Stimulated activated effector memory CD8-positive, alpha-beta T cell treated with anti-CD3 and anti-CD28 coated beads, Interleukin-12 subunit alpha, Interleukin-12 subunit beta, amount 100 ng/mL, for 72 hours (primary cell): ENCODE data around the gene RPS16.
"Not testable (repeated sequence)": the region's sequence is repeated elsewhere in the genome, so short reads cannot be mapped to it uniquely, and the experiment has no call there.

Source experiments
- ATAC-seq: fragments of 150-1000 bp; cut with Tn5 transposase; 2 replicates; pipeline ENCODE4 v1.10.0; 2021
- DNase-seq, 2 donors: peaks; one replicate each; pipeline ENCODE4 v3.0.0; 2021 to 2022; ENCODE audit warnings: low spot score in 2 of 2
- H3K27ac Mint-ChIP-seq: one replicate; pipeline ENCODE4 v1.8.0; 2022; ENCODE audit warnings: mild to moderate bottlenecking, mixed read lengths
- H3K36me3 Mint-ChIP-seq: one replicate; pipeline ENCODE4 v1.8.0; 2022; ENCODE audit warnings: mild to moderate bottlenecking, mixed read lengths
- H3K4me1 Mint-ChIP-seq: one replicate; pipeline ENCODE4 v1.8.0; 2022; ENCODE audit warnings: mixed read lengths
- H3K4me3 Mint-ChIP-seq: one replicate; pipeline ENCODE4 v1.8.0; 2022; ENCODE audit warnings: mild to moderate bottlenecking, mixed read lengths
- H3K9me3 Mint-ChIP-seq: one replicate; pipeline ENCODE4 v1.8.0; 2022; ENCODE audit warnings: mixed read lengths

RPS16 gene

DNA sequence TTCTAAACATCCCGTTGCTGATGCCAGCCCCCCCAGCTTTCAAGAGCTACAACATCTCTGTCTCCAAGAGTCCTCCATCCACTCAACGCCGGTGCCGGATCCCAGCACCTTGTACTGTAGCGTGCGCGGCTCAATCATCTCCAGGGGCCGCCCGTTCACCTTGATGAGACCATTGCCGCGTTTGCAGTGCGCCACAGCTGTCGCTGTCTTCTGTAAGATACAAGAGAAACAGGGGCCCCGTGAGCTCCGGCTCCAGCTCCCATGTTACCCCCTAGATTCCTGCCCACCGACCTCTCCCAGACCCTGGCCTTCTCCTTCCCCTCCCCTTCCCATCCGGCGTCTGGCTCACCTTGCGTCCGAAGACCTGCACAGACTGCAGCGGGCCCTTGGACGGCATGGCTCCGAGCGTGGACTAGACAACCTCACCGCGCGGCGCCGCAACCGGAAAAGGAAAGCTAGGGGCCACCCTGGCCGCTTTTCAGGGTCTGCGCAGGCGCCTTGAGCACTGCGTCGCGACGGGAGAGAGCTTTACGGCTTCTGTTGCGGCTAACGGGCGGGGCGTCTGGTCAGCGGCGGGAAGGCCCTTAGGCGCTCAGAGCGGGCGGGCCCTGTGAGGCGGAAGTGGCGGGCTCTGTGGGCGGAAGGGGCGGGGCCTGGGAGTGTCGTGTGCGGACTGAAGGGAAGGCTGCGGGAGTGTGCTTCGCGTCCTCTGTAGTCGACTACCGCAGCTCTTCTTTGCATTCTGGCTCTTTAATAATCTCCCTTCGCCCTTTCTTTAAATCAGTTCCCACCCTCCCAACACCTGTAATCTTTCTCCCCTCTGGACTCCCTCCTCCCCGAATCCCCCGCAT lies at the start of gene RPS16:
Gene RPS16 (minus strand): TSS at position 451 of the 851 bp plus-strand sequence. CDS start 54 bp downstream, at position 397.
- Mint-ChIP-seq H3K4me1 (peaks cover 52% of the 10 kb centered on the region), H3K36me3 (peaks cover 70% of the 10 kb centered on the region)
- peak; percentile 92 for ATAC-seq

DNA sequence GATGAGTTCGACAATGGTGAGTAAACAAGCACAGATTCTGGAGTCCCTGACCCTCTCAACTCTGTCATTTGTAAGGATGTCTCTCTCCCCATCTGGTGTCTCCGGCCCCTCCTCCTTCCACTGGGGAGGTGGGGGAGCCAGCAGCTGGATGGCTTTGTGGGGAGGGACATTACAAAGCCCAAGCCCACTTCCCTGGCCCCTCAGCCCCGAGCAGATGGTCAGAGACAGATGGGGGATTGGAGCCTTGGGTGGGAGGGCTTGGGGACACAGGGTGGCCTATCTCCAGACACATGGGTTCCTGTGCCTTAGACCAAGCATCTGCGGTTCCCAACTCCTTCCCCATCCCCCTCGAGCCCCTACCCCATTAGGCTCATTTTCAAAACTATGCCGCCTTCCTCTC lies 47.4 kb upstream of the RPS16 start:
- DNase-seq, result no peak
- Mint-ChIP-seq H3K4me3 (peak overlapping the region; percentile 81), H3K9me3 (no peaks in the 10 kb centered on the region), H3K36me3 (peaks cover 68% of the 10 kb centered on the region), H3K27ac (no peak overlapping the region), H3K4me1 (peaks cover 41% of the 10 kb centered on the region)
- no peak for ATAC-seq

More for the DNA sequence above, at the start of gene RPS16:
- Mint-ChIP-seq H3K9me3 (no peaks in the 10 kb centered on the region), H3K27ac (peak within 1 kb of the TSS; percentile 100), H3K4me3 (peak within 1 kb of the TSS; percentile 100)
- DNase-seq, result peak; percentile 98 to 100

DNA sequence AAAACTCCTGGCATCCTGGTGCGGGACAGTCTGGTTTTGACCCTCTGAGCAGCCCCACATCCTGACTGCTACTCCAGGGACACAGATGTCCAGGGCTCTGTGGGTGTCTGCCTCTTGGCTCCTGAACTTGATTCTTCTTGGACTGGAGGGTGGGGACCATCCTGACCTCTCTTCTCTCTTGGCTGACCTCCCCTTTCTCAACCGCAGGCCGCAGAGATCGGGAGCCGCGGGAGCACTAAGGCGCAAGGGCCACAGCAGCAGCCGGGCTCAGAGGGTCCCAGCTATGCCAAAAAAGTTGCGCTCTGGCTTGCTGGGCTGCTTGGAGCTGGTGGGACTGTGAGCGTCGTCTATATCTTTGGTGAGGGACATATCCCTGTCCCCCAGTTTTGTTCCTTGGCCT lies 45.9 kb upstream of the RPS16 start:
- Mint-ChIP-seq H3K4me3 (peak overlapping the region; percentile 81), H3K4me1 (peaks cover 37% of the 10 kb centered on the region), H3K9me3 (no peaks in the 10 kb centered on the region), H3K27ac (peak overlapping the region; percentile 94), H3K36me3 (peaks cover 68% of the 10 kb centered on the region)
- ATAC-seq (no peak), DNase-seq (no peak)

DNA sequence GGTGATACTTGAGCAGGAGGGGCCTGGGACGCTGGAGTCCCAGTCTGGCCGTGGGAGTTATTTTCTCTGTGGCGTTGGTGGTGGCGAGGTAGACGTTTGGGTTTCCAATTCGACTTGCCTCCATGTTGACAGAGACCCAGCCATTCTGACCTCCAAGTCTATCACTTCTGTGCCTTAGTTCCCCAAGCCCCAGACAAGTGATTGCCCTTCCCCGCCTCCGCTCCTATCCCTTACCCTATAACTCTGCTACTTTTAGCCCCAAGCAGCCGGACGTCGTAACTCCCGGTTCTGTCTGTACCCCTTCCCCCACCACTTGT lies 45.4 kb upstream of the RPS16 start:
- H3K36me3 Mint-ChIP-seq, result peaks cover 68% of the 10 kb centered on the region
- peak overlapping the region; percentile 94 for H3K27ac Mint-ChIP-seq
- H3K4me1 Mint-ChIP-seq, result peaks cover 32% of the 10 kb centered on the region
- no peaks in the 10 kb centered on the region for H3K9me3 Mint-ChIP-seq
- H3K4me3 Mint-ChIP-seq, result peak overlapping the region; percentile 81
- no peak for DNase-seq
- ATAC-seq, result no peak

DNA sequence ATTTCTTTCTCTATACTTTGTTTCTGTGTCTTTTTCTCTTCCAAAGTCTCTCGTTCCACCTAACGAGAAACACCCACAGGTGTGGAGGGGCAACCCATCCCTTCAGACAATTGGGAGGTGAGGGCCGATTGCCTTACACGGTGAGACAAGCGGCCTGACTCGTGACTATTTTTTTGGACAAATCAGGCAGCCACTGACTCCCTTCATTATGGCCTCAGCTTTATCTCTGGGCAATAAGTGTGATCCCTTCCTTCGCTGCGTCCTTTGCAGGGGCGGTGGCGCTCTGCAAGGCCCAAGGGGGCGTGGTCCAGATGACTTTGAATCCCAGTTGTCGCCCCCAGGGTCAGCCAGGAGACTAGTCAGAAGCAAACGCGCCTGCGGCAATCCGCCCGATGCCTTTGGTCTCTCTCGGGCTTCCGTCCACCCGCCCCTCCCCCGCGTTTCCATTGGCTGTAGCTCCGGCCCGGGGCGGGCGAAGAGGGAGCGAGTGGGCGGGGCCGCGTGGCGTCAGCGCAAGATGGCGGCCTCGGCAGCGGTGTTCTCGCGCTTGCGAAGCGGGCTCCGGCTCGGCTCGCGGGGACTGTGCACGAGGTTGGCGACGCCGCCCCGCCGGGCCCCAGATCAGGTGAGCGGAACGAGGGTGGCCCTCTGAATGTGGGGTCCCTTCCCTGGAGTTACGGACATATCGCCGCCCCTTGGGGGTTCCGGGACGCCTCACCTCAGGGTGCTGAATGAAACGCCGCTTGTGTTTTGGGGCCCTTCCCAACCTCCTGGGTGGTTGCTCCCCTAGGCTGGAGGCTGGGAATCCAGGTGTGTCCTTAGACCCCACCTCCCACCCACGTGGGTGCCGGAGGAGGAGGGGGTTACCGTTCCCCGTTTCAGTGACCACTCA lies 44.8 kb upstream of the RPS16 start, which contains the start of gene TIMM50:
Gene TIMM50 (plus strand): TSS at position 502 of the 892 bp plus-strand sequence. CDS start 16 bp downstream, at position 518.
- H3K36me3 Mint-ChIP-seq, result peaks cover 68% of the 10 kb centered on the region
- peak within 1 kb of the TSS; percentile 81 for H3K4me3 Mint-ChIP-seq
- peak; percentile 95 for ATAC-seq
- H3K27ac Mint-ChIP-seq, result peak within 1 kb of the TSS; percentile 94
- peaks cover 32% of the 10 kb centered on the region for H3K4me1 Mint-ChIP-seq
- H3K9me3 Mint-ChIP-seq, result no peaks in the 10 kb centered on the region
- peak; percentile 96 to 98 for DNase-seq

DNA sequence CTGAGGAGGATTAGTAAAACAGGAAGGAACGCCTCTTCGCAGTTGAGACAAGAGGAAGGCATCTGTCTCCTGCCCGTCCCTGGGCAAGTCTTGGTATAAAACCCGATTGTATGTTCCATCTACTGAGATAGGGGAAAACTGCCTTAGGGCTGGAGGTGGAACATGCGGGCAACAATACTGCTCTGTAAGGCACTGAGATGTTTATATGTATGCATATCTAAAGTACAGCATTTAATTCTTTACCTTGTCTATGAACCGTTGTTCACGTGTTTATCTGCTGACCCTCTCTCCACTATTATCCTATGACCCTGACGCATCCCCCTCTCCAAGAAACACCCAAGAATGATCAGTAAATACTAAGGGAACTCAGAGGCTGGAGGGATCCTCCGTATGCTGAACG lies 44.2 kb upstream of the RPS16 start:
- Mint-ChIP-seq H3K27ac (peak overlapping the region; percentile 94), H3K4me3 (peak overlapping the region; percentile 81), H3K36me3 (peaks cover 68% of the 10 kb centered on the region), H3K9me3 (no peaks in the 10 kb centered on the region), H3K4me1 (peaks cover 32% of the 10 kb centered on the region)
- ATAC-seq (no peak), DNase-seq (no peak)

DNA sequence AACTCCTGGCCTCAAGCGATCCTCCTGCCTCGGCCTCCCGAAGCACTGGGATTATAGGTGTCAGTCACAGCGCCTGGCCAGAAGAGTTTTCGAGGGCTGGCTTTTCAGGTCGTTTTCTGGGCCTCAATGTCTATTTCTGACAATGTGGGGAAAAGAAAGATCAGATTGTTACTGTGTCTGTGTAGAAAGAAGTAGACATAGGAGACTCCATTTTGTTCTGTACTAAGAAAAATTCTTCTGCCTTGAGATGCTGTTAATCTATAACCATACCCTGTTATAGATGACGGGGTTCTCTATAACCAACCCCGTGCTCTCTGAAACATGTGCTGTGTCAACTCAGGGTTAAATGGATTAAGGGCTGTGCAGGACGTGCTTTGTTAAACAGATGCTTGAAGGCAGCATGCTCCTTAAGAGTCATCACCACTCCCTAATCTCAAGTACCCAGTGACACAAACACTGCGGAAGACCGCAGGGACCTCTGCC lies 43.6 kb upstream of the RPS16 start:
- Mint-ChIP-seq H3K27ac (peak overlapping the region; percentile 94), H3K4me3 (peak overlapping the region; percentile 81), H3K36me3 (peaks cover 68% of the 10 kb centered on the region), H3K4me1 (peaks cover 37% of the 10 kb centered on the region)
- DNase-seq, H3K9me3 Mint-ChIP-seq, ATAC-seq: not testable (repeated sequence)

DNA sequence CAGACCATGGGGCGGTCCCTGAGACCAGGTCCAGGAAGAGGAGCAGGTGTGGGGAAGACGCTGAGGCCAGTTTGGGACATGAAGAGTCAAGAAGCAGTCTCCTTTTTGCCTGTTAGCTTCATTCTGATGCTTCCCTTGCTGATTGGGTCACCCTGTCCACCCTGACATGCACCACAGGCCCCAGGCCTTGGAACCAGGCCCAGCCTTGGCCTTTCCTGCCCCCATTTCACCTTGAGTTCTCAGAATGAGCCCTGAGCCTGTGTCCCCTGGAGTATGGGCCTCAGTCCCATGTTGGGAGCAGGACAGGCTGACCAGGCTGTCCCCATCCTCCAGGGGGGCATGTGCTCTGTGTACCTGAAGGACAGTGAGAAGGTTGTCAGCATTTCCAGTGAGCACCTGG lies 40.0 kb upstream of the RPS16 start:
- no peak overlapping the region for H3K4me3 Mint-ChIP-seq
- peaks cover 33% of the 10 kb centered on the region for H3K4me1 Mint-ChIP-seq
- H3K36me3 Mint-ChIP-seq, result peaks cover 67% of the 10 kb centered on the region
- H3K9me3 Mint-ChIP-seq, result no peaks in the 10 kb centered on the region
- peak overlapping the region; percentile 68 for H3K27ac Mint-ChIP-seq
- ATAC-seq (no peak), DNase-seq (no peak)

DNA sequence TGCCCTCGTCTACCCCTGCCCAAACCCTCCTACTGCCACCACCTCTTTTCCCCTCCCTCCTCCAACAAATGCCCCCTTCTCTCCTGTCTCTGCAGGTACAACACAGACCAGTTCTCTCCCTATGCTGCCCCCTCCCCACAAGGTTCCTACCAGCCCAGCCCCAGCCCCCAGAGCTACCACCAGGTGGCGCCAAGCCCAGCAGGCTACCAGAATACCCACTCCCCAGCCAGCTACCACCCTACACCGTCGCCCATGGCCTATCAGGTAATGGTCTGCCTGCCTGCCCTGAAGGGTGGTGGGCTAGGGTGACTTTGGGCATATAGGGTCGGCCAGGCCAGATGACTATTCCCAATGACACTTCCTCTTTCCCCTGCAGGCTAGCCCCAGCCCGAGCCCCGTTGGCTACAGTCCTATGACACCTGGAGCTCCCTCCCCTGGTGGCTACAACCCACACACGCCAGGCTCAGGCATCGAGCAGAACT lies 38.4 kb upstream of the RPS16 start:
- Mint-ChIP-seq H3K4me3 (no peak overlapping the region), H3K9me3 (no peaks in the 10 kb centered on the region), H3K27ac (peak overlapping the region; percentile 68), H3K36me3 (peaks cover 83% of the 10 kb centered on the region), H3K4me1 (peaks cover 32% of the 10 kb centered on the region)
- peak; percentile 70 for ATAC-seq
- DNase-seq, result peak; percentile 54 to 83

DNA sequence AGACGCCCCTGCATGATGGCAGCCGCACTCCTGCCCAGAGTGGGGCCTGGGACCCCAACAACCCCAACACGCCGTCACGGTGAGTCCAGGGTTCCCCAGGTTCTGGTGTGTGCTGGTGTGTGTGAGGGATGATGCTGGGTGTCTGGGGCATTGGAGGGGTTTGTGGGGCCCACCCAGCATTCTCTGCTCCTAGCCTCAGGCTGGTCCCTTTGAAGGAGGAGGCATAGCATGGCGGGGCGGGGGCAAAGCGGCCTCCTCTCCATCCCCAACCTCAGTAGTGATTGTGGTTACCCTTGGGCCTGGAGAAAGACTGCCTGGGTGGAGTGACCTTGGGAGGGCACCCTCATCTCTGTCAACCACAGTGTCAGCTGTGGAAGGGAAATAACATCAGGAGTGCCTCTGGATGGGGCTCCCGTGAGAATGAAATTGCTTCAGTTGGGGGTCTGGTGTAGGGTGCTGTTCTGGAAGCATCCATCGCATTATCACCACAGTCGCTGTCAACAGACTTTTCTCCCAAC lies 37.8 kb upstream of the RPS16 start:
- peaks cover 89% of the 10 kb centered on the region for H3K36me3 Mint-ChIP-seq
- ATAC-seq (no peak), DNase-seq (no peak)
- H3K9me3 Mint-ChIP-seq, result no peaks in the 10 kb centered on the region
- no peak overlapping the region for H3K4me3 Mint-ChIP-seq
- peaks cover 32% of the 10 kb centered on the region for H3K4me1 Mint-ChIP-seq
- no peak overlapping the region for H3K27ac Mint-ChIP-seq

DNA sequence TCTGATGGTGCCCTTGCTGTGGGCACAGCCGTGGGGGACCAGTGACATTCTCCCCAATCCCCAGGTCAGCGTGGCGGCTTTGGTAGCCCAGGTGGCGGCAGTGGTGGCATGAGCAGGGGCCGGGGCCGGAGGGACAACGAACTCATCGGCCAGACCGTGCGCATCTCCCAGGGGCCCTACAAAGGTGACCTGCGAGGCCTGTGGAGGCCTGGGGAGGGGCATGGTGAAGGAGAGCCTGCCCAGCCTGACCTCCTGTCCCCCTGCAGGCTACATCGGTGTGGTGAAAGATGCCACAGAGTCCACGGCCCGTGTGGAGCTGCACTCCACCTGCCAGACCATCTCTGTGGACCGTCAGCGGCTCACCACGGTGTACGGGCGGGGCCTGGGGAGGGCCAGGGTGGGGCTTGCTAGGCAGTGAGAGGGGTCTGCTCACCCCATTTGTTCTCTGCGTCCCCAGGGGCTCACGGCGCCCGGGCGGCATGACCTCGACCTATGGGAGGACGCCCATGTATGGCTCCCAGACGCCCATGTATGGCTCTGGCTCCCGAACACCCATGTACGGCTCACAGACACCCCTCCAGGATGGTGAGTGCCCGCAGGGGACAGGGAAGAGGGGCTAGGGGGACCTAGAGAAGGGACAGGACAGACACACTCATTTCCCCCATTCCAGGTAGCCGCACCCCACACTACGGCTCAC lies 37.1 kb upstream of the RPS16 start:
- DNase-seq (no peak), ATAC-seq (no peak)
- no peaks in the 10 kb centered on the region for H3K9me3 Mint-ChIP-seq
- no peak overlapping the region for H3K4me3 Mint-ChIP-seq
- peaks cover 32% of the 10 kb centered on the region for H3K4me1 Mint-ChIP-seq
- H3K36me3 Mint-ChIP-seq, result peaks cover 94% of the 10 kb centered on the region
- H3K27ac Mint-ChIP-seq, result peak overlapping the region; percentile 88

DNA sequence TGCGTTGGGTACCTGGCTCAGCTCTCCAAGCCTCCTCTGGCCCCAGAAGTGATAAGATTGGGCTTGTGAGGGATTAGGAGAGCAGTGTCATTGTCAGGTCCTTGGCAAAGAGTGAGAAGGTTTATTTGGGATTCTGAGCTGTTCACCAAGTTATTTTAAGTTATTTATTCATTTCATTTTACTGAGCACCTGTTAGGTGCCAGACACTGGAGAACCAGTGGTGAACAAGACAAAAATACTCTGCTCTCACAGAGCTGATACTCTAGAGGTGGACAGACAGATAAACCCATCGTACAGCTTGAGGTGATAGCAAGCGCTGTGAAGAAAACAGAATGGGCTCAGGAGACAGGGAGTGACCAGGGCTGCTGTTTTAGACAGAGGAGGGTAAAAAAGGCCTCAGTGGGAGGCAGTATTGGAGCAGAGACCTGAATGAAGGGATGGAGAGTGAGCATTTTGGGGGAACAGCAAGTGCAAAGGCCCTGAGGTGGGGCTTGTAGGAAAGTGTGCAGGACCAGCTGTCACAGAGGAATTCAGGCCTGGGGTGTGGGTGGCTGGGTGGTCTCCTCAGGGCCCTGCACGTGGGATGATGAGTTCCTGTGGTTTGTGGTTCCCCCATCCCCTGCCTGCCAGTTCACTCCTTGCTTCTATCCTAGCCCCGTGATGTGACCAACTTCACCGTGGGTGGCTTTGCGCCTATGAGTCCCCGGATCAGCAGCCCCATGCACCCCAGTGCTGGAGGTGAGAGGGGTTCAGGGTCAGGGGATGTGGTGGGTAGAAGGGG lies 36.2 kb upstream of the RPS16 start:
- no peak for ATAC-seq
- DNase-seq, result no peak
- Mint-ChIP-seq H3K9me3 (no peaks in the 10 kb centered on the region), H3K27ac (peak overlapping the region; percentile 88), H3K4me1 (peaks cover 32% of the 10 kb centered on the region), H3K4me3 (no peak overlapping the region), H3K36me3 (peaks cover 94% of the 10 kb centered on the region)

DNA sequence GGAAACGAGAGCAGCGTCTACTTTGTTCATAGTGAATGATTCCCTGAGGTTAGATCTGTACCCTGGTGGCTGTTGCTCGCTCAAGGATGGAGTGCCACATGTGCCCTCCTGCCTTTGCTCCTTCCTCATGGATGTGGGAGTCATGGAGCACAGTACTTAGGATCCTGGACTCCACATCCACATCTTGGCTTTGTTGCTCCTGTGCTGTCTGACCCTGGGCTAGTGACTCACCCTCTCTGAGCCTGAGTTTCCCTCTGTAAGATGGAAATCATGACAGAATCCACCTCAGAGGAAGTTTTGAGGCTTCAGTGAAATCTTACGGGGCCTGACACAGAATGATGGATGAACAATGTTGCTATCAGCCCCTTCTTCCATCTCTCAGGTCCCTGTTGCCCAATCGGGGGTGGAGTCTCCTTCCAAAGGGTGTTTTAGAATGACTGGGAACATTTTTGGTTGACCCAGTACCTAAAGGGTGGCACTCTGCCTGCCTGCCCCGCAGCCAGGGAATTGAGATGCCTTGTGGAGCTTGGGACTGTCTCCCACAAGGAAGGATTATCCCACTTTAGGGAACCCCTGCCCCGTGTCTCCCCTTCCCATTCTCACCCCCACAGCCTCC lies 35.1 kb upstream of the RPS16 start:
- no peaks in the 10 kb centered on the region for H3K9me3 Mint-ChIP-seq
- H3K4me1 Mint-ChIP-seq, result peaks cover 32% of the 10 kb centered on the region
- no peak overlapping the region for H3K4me3 Mint-ChIP-seq
- peak; percentile 36 for ATAC-seq
- peaks cover 94% of the 10 kb centered on the region for H3K36me3 Mint-ChIP-seq
- peak overlapping the region; percentile 88 for H3K27ac Mint-ChIP-seq
- no peak for DNase-seq

DNA sequence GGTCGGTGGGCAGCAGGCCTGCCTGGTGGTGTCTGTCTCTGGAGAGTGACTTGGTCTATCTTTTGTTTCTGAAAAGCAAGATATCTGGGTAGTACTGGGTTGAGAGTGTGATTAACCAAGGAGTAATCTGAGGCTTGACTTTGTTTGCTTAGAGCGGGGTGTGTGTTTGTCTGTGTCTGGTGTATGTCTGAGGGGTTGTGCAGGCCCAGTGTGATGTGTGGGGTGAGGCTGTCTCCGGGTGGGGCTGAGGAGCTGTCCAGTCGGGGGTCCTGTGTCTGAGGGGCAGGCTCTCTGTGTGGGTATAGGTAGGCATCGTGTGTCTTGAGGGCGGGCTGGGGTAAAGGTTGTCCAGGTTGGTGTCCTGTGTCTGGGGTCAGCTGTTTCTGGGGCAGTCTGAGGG lies 33.8 kb upstream of the RPS16 start:
- no peak for DNase-seq
- H3K9me3 Mint-ChIP-seq, result no peaks in the 10 kb centered on the region
- no peak for ATAC-seq
- H3K36me3 Mint-ChIP-seq, result peaks cover 94% of the 10 kb centered on the region
- H3K4me1 Mint-ChIP-seq, result peaks cover 30% of the 10 kb centered on the region
- H3K4me3 Mint-ChIP-seq, result no peak overlapping the region
- peak overlapping the region; percentile 88 for H3K27ac Mint-ChIP-seq
